H7 (cell line): ENCODE results near the gene ORAI3. TPM values are rescaled to one million over a fixed set of nuclear protein-coding genes. Genes with fewer than 3 reads are reported as not detected.

Experiments
- DNase-seq: peaks from one replicate; pipeline ENCODE4 v3.0.0; 2012
- H3K27me3 ChIP-seq: 2 replicates; pipeline ENCODE4 v1.6.0; 2011; ENCODE audit warnings: mild to moderate bottlenecking, low read length; ENCODE audit not compliant: control insufficient read depth, insufficient read depth
- H3K36me3 ChIP-seq: replicated peaks from 2 replicates; pipeline ENCODE4 v1.5.1; 2011; ENCODE audit warnings: low read length; ENCODE audit not compliant: control insufficient read depth, insufficient read depth
- H3K4me3 ChIP-seq: 2 replicates; pipeline ENCODE4 v1.5.1; 2011; ENCODE audit warnings: low read depth, mild to moderate bottlenecking, control low read depth, low read length, moderate library complexity; ENCODE audit not compliant: insufficient read depth
- total RNA-seq: library from RNA; depleted of rRNA; stranded (reverse); fragments of >200 nt; shearing (Covaris generic); gene quantifications from 2 replicates; pipeline ENCODE4 v1.2.3, GENCODE V29; 2014

ORAI3 gene
- total RNA-seq, 1 experiment from 2014 or later: 18.4 TPM

- H3K27me3 ChIP-seq: no peaks in the 10 kb centered on the region
- H3K4me3 ChIP-seq: no peak overlapping the region
- H3K36me3 ChIP-seq: peaks cover 54% of the 10 kb centered on the region
- peak; percentile 38 for DNase-seq
Measured at GRCh38 chr16:30963925-30964511, 15.2 kb downstream of the ORAI3 start.

- H3K36me3 ChIP-seq: peaks cover 55% of the 10 kb centered on the region
- H3K27me3 ChIP-seq: no peaks in the 10 kb centered on the region
- peak; percentile 60 for DNase-seq
- H3K4me3 ChIP-seq: no peak overlapping the region
Measured at GRCh38 chr16:30964574-30965226, 15.8 kb downstream of the ORAI3 start.

- H3K27me3 ChIP-seq: no peaks in the 10 kb centered on the region
- H3K36me3 ChIP-seq: peaks cover 50% of the 10 kb centered on the region
- peak; percentile 74 for DNase-seq
- H3K4me3 ChIP-seq: no peak overlapping the region
Measured at GRCh38 chr16:30965436-30965835, 16.6 kb downstream of the ORAI3 start.

- peaks cover 54% of the 10 kb centered on the region for H3K36me3 ChIP-seq
- no peak overlapping the region for H3K4me3 ChIP-seq
- DNase-seq: no peak
- H3K27me3 ChIP-seq: no peaks in the 10 kb centered on the region
Measured at GRCh38 chr16:30966033-30966619, 17.3 kb downstream of the ORAI3 start.

- Histone ChIP-seq H3K27me3 (no peaks in the 10 kb centered on the region), H3K36me3 (peaks cover 55% of the 10 kb centered on the region), H3K4me3 (no peak overlapping the region)
- DNase-seq: no peak
Measured at GRCh38 chr16:30967795-30968194, 18.9 kb downstream of the ORAI3 start.

GRCh38 chr16:30969246-30969842 lies 20.5 kb downstream of the ORAI3 start:
- Histone ChIP-seq H3K36me3 (peaks cover 57% of the 10 kb centered on the region), H3K27me3 (no peaks in the 10 kb centered on the region), H3K4me3 (no peak overlapping the region)
- DNase-seq: no peak

GRCh38 chr16:30971298-30971697 lies 22.4 kb downstream of the ORAI3 start:
- DNase-seq: no peak
- peaks cover 53% of the 10 kb centered on the region for H3K36me3 ChIP-seq
- H3K27me3 ChIP-seq: no peaks in the 10 kb centered on the region
- no peak overlapping the region for H3K4me3 ChIP-seq

- Histone ChIP-seq H3K27me3 (no peaks in the 10 kb centered on the region), H3K4me3 (no peak overlapping the region), H3K36me3 (peaks cover 48% of the 10 kb centered on the region)
- peak; percentile 77 for DNase-seq
Measured at GRCh38 chr16:30972872-30973271, 24.0 kb downstream of the ORAI3 start.

GRCh38 chr16:30974348-30974747 lies 25.5 kb downstream of the ORAI3 start:
- H3K36me3 ChIP-seq: peaks cover 43% of the 10 kb centered on the region
- no peak for DNase-seq
- no peak overlapping the region for H3K4me3 ChIP-seq
- no peaks in the 10 kb centered on the region for H3K27me3 ChIP-seq

GRCh38 chr16:30976486-30976885 lies 27.6 kb downstream of the ORAI3 start:
- Histone ChIP-seq H3K27me3 (no peaks in the 10 kb centered on the region), H3K4me3 (no peak overlapping the region), H3K36me3 (peaks cover 30% of the 10 kb centered on the region)
- DNase-seq: no peak

GRCh38 chr16:30977502-30977901 lies 28.6 kb downstream of the ORAI3 start:
- H3K27me3 ChIP-seq: no peaks in the 10 kb centered on the region
- peak; percentile 90 for DNase-seq
- no peak overlapping the region for H3K4me3 ChIP-seq
- peaks cover 27% of the 10 kb centered on the region for H3K36me3 ChIP-seq

GRCh38 chr16:30979170-30980022 lies 30.5 kb downstream of the ORAI3 start:
- Histone ChIP-seq H3K36me3 (peaks cover 14% of the 10 kb centered on the region), H3K4me3 (no peak overlapping the region), H3K27me3 (no peaks in the 10 kb centered on the region)
- DNase-seq: peak; percentile 85

GRCh38 chr16:30980023-30980371 lies 31.1 kb downstream of the ORAI3 start:
- no peak overlapping the region for H3K4me3 ChIP-seq
- DNase-seq: no peak
- H3K36me3 ChIP-seq: peaks cover 12% of the 10 kb centered on the region
- no peaks in the 10 kb centered on the region for H3K27me3 ChIP-seq

- DNase-seq: no peak
- Histone ChIP-seq H3K27me3 (no peaks in the 10 kb centered on the region), H3K4me3 (no peak overlapping the region), H3K36me3 (peaks cover 12% of the 10 kb centered on the region)
Measured at GRCh38 chr16:30980434-30980833, 31.6 kb downstream of the ORAI3 start.
